Gastrocnemius medialis (tissue), 4 donors: ENCODE measurements around the gene HOXD10. TPM values are rescaled to one million over a fixed set of nuclear protein-coding genes. Genes with fewer than 3 reads are reported as not detected.
A peak's percentile ranks its signal among the peaks of the same experiment; 100 is the strongest.

Experiments used
- ATAC-seq, 2 donors: fragments of 150-250 bp; one replicate each; pipeline ENCODE4 v1.9.1; 2016
- DNase-seq, 2 donors: peaks; one replicate each; pipeline ENCODE4 v3.0.0-alpha.2; 2019
- H3K27ac ChIP-seq, 4 donors: fragments of 200-600 bp; sonication (generic); 1 replicate in 1 of 4; 2 replicates in 3 of 4; pipeline ENCODE4 v1.5.1; 2016 to 2018; ENCODE audit warnings: mild to moderate bottlenecking in 2 of 4, moderate library complexity in 1 of 4
- H3K27me3 ChIP-seq, 3 donors: fragments of 200-600 bp; sonication (generic) in 2 of 3; 1 replicate in 1 of 3; 2 replicates in 2 of 3; pipeline versions ENCODE4 v1.5.1 to v1.6.0; 2016 to 2019; ENCODE audit warnings: mild to moderate bottlenecking in 1 of 3, moderate library complexity in 1 of 3
- H3K36me3 ChIP-seq, 2 donors: fragments of 200-600 bp; sonication (generic) in 1 of 2; one replicate each; pipeline ENCODE4 v1.5.1; 2017 to 2018
- H3K4me1 ChIP-seq, 2 donors: fragments of 200-600 bp; sonication (generic) in 1 of 2; one replicate each; pipeline ENCODE4 v1.5.1; 2016 to 2017; ENCODE audit warnings: mild to moderate bottlenecking in 2 of 2
- H3K4me3 ChIP-seq, 4 donors: fragments of 200-600 bp; sonication (generic) in 3 of 4; 1 replicate in 1 of 4; 2 replicates in 3 of 4; pipeline ENCODE4 v1.5.1; 2016 to 2019; ENCODE audit warnings: mild to moderate bottlenecking in 2 of 4
- H3K9me3 ChIP-seq, 3 donors: fragments of 200-600 bp; sonication (generic) in 2 of 3; 1 replicate in 1 of 3; 2 replicates in 2 of 3; pipeline ENCODE4 v1.5.1; 2016 to 2019
- CTCF ChIP-seq, 5 experiments: fragments of 450-650 bp in 3 of 5; fragments of 200-600 bp in 2 of 5; sonication (generic) in 2 of 5; IDR thresholded peaks in 4 of 5; conservative IDR thresholded peaks in 1 of 5; 1 replicate in 4 of 5; 2 replicates in 1 of 5; pipeline ENCODE4 v1.5.1; 2016 to 2019; ENCODE audit warnings: antibody characterized with exemption in 5 of 5, mild to moderate bottlenecking in 3 of 5, moderate library complexity in 3 of 5
- POLR2A ChIP-seq, 2 donors: fragments of 450-650 bp; IDR thresholded peaks; one replicate each; pipeline ENCODE4 v1.6.1; 2017; ENCODE audit warnings: antibody characterized with exemption in 2 of 2, mild to moderate bottlenecking in 2 of 2, moderate library complexity in 2 of 2
- in situ Hi-C, 4 donors: fragments of 200-750 bp; cut with MboI; loops; one replicate each; pipeline versions ENCODE4 v1.15.0 to v1.8.0; 2017; ENCODE audit warnings: low sequenced_read_pairs in 4 of 4
- intact Hi-C: fragments of 100-400 bp; cut with DNase I; formaldehyde crosslinking; loops from one replicate; pipeline ENCODE4 v1.15.1; 2023; ENCODE audit warnings: low total_unique reads
- total RNA-seq, 4 donors: library from RNA; depleted of rRNA; stranded (reverse); fragments of >200 nt; gene quantifications; one replicate each; pipeline versions ENCODE4 v1.1.0 to v1.2.3, GENCODE V29; 2016

The HOXD10 gene
- total RNA-seq, 4 donors from 2014 or later: 0.15 TPM; not detected in 3

- in situ Hi-C loops (loop anchor here in 2 of 4 donors (25.0 kb wide), 1 partner anchor 694 kb away; no protein-coding TSS in a partner anchor), intact Hi-C loops (no loop called here)
- Histone ChIP-seq H3K27ac (no peak overlapping the region), H3K36me3 (no peaks in the 10 kb centered on the region), H3K4me1 (peaks cover 10 to 12% of the 10 kb centered on the region in 2 donors), H3K9me3 (no peaks in the 10 kb centered on the region), H3K27me3 (peaks cover 95 to 97% (median 97%) of the 10 kb centered on the region in 3 donors), H3K4me3 (no peak overlapping the region)
- TF ChIP-seq POLR2A (IDR thresholded peaks at IDR 0.05) (no peak), CTCF (IDR thresholded peaks at IDR 0.05 in 4 of 5, conservative IDR thresholded peaks at IDR 0.05 in 1 of 5) (no peak)
- no peak for ATAC-seq
- no peak for DNase-seq
Observed at GRCh38 chr2:176117823-176118371, 1.3 kb downstream of the HOXD10 start.

- peaks cover 12 to 14% of the 10 kb centered on the region in 2 donors for H3K4me1 ChIP-seq
- intact Hi-C loops (no loop called here), in situ Hi-C loops (loop anchor here in 2 of 4 donors (25.0 kb wide), 1 partner anchor 694 kb away; no protein-coding TSS in a partner anchor)
- H3K27ac ChIP-seq: no peak overlapping the region
- ATAC-seq (no peak), DNase-seq (no peak)
- H3K36me3 ChIP-seq: no peaks in the 10 kb centered on the region
- H3K27me3 ChIP-seq: peaks cover 94 to 95% (median 94%) of the 10 kb centered on the region in 3 donors
- H3K4me3 ChIP-seq: peak overlapping the region in 1 of 4 donors; percentile 7
- TF ChIP-seq CTCF (IDR thresholded peaks at IDR 0.05 in 4 of 5, conservative IDR thresholded peaks at IDR 0.05 in 1 of 5) (peak in 1 of 5 experiments; percentile 37), POLR2A (IDR thresholded peaks at IDR 0.05) (no peak)
- no peaks in the 10 kb centered on the region for H3K9me3 ChIP-seq
Observed at GRCh38 chr2:176118601-176119339, 2.2 kb downstream of the HOXD10 start.

GRCh38 chr2:176120364-176121189 is 4.0 kb downstream of the HOXD10 start:
- DNase-seq (no peak), ATAC-seq (no peak)
- Histone ChIP-seq H3K36me3 (no peaks in the 10 kb centered on the region), H3K27ac (no peak overlapping the region), H3K4me1 (peaks cover 12 to 14% of the 10 kb centered on the region in 2 donors), H3K9me3 (no peaks in the 10 kb centered on the region), H3K27me3 (peaks cover 77 to 93% (median 91%) of the 10 kb centered on the region in 3 donors), H3K4me3 (no peak overlapping the region)
- no peak for TF ChIP-seq POLR2A (IDR thresholded peaks at IDR 0.05)
- no peak for TF ChIP-seq CTCF (IDR thresholded peaks at IDR 0.05 in 4 of 5, conservative IDR thresholded peaks at IDR 0.05 in 1 of 5)
- intact Hi-C loops: loop anchor here (10.0 kb wide), 1 partner anchor 1024 kb away; no protein-coding TSS in a partner anchor
- in situ Hi-C loops: loop anchor here in 3 of 4 donors (10.0 to 25.0 kb wide), 2 partner anchors 514 to 692 kb away; no protein-coding TSS in a partner anchor

- ATAC-seq: no peak
- peak overlapping the region; percentile 60 to 73 (median 70) for H3K4me3 ChIP-seq
Observed at GRCh38 chr2:176121190-176122051, 4.8 kb downstream of the HOXD10 start.

More at GRCh38 chr2:176121190-176122051, 4.8 kb downstream of the HOXD10 start:
- Histone ChIP-seq H3K36me3 (no peaks in the 10 kb centered on the region), H3K27me3 (peaks cover 68 to 85% (median 83%) of the 10 kb centered on the region in 3 donors), H3K27ac (peak overlapping the region in 1 of 4 donors; percentile 84), H3K4me1 (peaks cover 5 to 14% of the 10 kb centered on the region in 2 donors), H3K9me3 (no peaks in the 10 kb centered on the region)
- in situ Hi-C loops: loop anchor here in 3 of 4 donors (10.0 to 25.0 kb wide), 2 partner anchors 513 to 691 kb away; no protein-coding TSS in a partner anchor
- no peak for DNase-seq
- intact Hi-C loops: loop anchor here (10.0 kb wide), 1 partner anchor 1023 kb away; no protein-coding TSS in a partner anchor
- no peak for TF ChIP-seq POLR2A (IDR thresholded peaks at IDR 0.05)
- TF ChIP-seq CTCF (IDR thresholded peaks at IDR 0.05 in 4 of 5, conservative IDR thresholded peaks at IDR 0.05 in 1 of 5): no peak
